Lower leg skin (tissue), 3 donors: ENCODE measurements around the gene EHD1.
A peak's percentile ranks its signal among the peaks of the same experiment; 100 is the strongest.

Source experiments
- CTCF ChIP-seq, 3 donors: fragments of 450-650 bp; IDR thresholded peaks; one replicate each; pipeline ENCODE4 v1.5.1; 2016; ENCODE audit warnings: antibody characterized with exemption in 3 of 3, mild to moderate bottlenecking in 3 of 3, moderate library complexity in 2 of 3
- POLR2A ChIP-seq, 2 donors: fragments of 450-650 bp; IDR thresholded peaks; one replicate each; pipeline ENCODE4 v1.6.1; 2016 to 2017; ENCODE audit warnings: antibody characterized with exemption in 2 of 2, mild to moderate bottlenecking in 1 of 2, moderate library complexity in 1 of 2

GRCh38 chr11:64887757-64888405, 9.5 kb upstream of the EHD1 start:
- peak in 1 of 3 donors; percentile 19 for TF ChIP-seq CTCF (IDR thresholded peaks at IDR 0.05)
- TF ChIP-seq POLR2A (IDR thresholded peaks at IDR 0.05): no peak
